ENCODE measurements around the gene PIGQ. TPM values are rescaled to one million over a fixed set of nuclear protein-coding genes. Genes with fewer than 3 reads are reported as not detected.

Gene PIGQ
- total and polyA plus RNA-seq, 2 of the 8 experiments (the other 6 are each of a cell fraction or from before 2014, with no cell fraction given), result 36.0 to 49.2 TPM

DNA sequence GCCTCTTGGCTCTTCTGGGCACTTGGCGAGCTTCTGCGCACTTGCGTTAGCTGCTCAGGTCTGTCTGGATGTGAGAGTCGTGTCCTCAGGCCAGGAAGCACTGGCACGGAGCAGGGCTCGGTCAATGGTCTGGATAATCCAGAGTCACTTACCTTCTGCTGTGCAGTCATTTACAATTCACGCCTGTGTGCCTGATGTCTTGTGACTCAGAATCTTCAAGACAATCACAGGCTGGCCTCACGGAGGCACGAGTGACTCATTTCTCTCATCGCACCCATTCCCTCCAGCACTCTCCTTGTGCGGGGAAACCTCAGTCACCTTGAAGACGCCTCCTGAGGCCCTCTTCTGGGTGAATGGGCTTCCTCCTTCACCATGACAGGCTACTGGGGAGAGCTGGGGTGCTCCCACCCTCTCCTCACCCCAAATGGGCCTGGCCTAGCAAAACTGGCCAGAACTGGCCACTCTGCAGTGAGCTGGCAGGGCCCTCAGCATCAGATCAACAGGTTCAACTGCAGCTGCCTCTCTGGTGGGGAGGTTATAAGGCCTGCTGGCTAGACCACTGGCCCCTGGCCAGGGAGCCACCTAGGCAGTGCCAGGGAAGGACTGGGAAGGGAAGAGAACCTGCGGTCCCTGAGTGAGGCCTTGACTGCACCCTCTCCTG, 44.1 kb upstream of the PIGQ start:
- Histone ChIP-seq H2BK120ac (replicated peaks; ENCODE audit: low read depth, low read length) (no peak overlapping the region), H2AK5ac (ENCODE audit: low read depth, low read length) (no peak overlapping the region), H2AFZ (ENCODE audit: low read length) (no peak overlapping the region), H2BK20ac (ENCODE audit: low read length) (no peak overlapping the region), H3K4me2 (ENCODE audit: insufficient read depth in 1 of 2, low read depth in 2 of 2, low read length in 2 of 2) (peak overlapping the region; percentile 76 to 89; a peak in 3 of 4 replicates), H3K4me1 (replicated peaks in 1 of 4; ENCODE audit: control insufficient read depth in 3 of 4, insufficient read depth in 4 of 4, low read length in 3 of 4) (peaks cover 0 to 25% (median 13%) of the 10 kb centered on the region in 4 experiments; a peak in 5 of 7 replicates), H3K27ac (ENCODE audit: low read depth, low read length) (no peak overlapping the region), H3K79me1 (ENCODE audit: low read depth, low read length) (peaks cover 9% of the 10 kb centered on the region), H3K9me3 (ENCODE audit: insufficient read depth in 2 of 2, low read depth in 1 of 2, low read length in 1 of 2) (no peaks in the 10 kb centered on the region), H4K5ac (ENCODE audit: insufficient read length, low read depth, low read length) (no peak overlapping the region), H3K23ac (ENCODE audit: insufficient read length) (no peak overlapping the region), H3K27me3 (replicated peaks in 1 of 4; ENCODE audit: control insufficient read depth in 3 of 4, extremely low read depth in 1 of 4, insufficient read depth in 3 of 4, low read length in 3 of 4) (no peaks in the 10 kb centered on the region), H3K23me2 (ENCODE audit: low read depth, low read length) (peaks cover 7% of the 10 kb centered on the region; the same call in 1 of the 2 replicates), H3K4ac (replicated peaks; ENCODE audit: insufficient read length, low read depth, low read length) (no peak overlapping the region), H3K36me3 (ENCODE audit: control insufficient read depth in 2 of 4, insufficient read depth in 4 of 4, low read length in 3 of 4) (no peaks in the 10 kb centered on the region; a peak in 1 of 8 replicates), H2BK12ac (ENCODE audit: low read depth, low read length) (no peak overlapping the region), H4K8ac (ENCODE audit: extremely low read depth, insufficient read depth, low read length) (no peak overlapping the region), H4K91ac (replicated peaks; ENCODE audit: insufficient read length, low read length) (no peak overlapping the region), H3K9ac (replicated peaks in 1 of 4; ENCODE audit: extremely low read depth in 1 of 4, low read depth in 3 of 4, low read length in 3 of 4) (no peak overlapping the region; a peak in 1 of 7 replicates), H3K79me2 (ENCODE audit: control insufficient read depth in 1 of 2, insufficient read depth in 2 of 2, low read length in 2 of 2) (peaks cover 6 to 33% of the 10 kb centered on the region in 2 experiments; a peak in 3 of 4 replicates), H3K18ac (ENCODE audit: extremely low read depth, low read length) (no peak overlapping the region), H2BK5ac (ENCODE audit: low read depth, low read length) (no peak overlapping the region), H3K56ac (replicated peaks; ENCODE audit: insufficient read length, low read depth, low read length) (no peak overlapping the region), H3K4me3 (ENCODE audit: extremely low read depth in 1 of 4, insufficient read depth in 2 of 4, low read depth in 3 of 4, low read length in 4 of 4) (peak overlapping the region in 2 of 4 experiments; percentile 71 to 79; a peak in 2 of 8 replicates), H2BK15ac (ENCODE audit: low read length) (no peak overlapping the region), H4K20me1 (replicated peaks in 1 of 2; ENCODE audit: control insufficient read depth in 1 of 2, insufficient read depth in 2 of 2, low read length in 2 of 2) (peaks cover 11 to 32% of the 10 kb centered on the region in 2 experiments), H3K14ac (ENCODE audit: insufficient read length) (no peak overlapping the region)
- FAIRE-seq (no peak), DNase-seq (ENCODE audit: low read depth in 1 of 2, low spot score in 2 of 2) (no peak)
- POLR2A ChIA-PET (ENCODE audit: partially characterized antibody), result interaction anchor here (0.8 to 1.9 kb wide), 10 partner anchors 12 to 142 kb away, joined by 3 to 5 read pairs (median 4); partner anchors contain the start of gene RHOT2
- TF ChIP-seq SIRT6 (IDR thresholded peaks at IDR 0.05; ENCODE audit: low read length), result no peak
- no peak for TF ChIP-seq NRF1 (IDR thresholded peaks at IDR 0.05; ENCODE audit: low read depth, low read length)
- TF ChIP-seq, protein P1, sequence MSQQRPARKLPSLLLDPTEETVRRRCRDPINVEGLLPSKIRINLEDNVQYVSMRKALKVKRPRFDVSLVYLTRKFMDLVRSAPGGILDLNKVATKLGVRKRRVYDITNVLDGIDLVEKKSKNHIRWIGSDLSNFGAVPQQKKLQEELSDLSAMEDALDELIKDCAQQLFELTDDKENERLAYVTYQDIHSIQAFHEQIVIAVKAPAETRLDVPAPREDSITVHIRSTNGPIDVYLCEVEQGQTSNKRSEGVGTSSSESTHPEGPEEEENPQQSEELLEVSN (IDR thresholded peaks at IDR 0.05), result no peak
- no peak for TF ChIP-seq TBP (IDR thresholded peaks at IDR 0.05; ENCODE audit: low read depth, low read length)
- 0 out of 2 replicates have a peak, but pooled peaks have one; percentile 6 for TF ChIP-seq POLR2AphosphoS5 (IDR thresholded peaks at IDR 0.05; ENCODE audit: low read depth, low read length)
- TF ChIP-seq KDM4A (IDR thresholded peaks at IDR 0.05; ENCODE audit: low read depth, low read length, severe bottlenecking), result no peak
- TF ChIP-seq KDM5A (IDR thresholded peaks at IDR 0.05; ENCODE audit: low read length), result no peak
- CTCF ChIA-PET (ENCODE audit: partially characterized antibody), result interaction anchor here (0.5 to 1.6 kb wide), 8 partner anchors 10 to 145 kb away, joined by 3 to 6 read pairs (median 3); no protein-coding TSS in a partner anchor
- 95% methylated on average over 13 of the region's 13 CpGs; no CpG with 5 or more reads in 1 of the 2 experiments for WGBS, 2 experiments (ENCODE audit: extremely low coverage in 1 of 2, insufficient coverage in 1 of 2, insufficient read length in 1 of 2, insufficient replicate concordance in 2 of 2, low coverage in 1 of 2, low lambda C conversion rate in 2 of 2, missing lambda C conversion rate in 1 of 2)

Measured in H1 (cell line).